SJCRH30 (cell line): Measurements from ENCODE around the gene CGNL1. TPM values are rescaled to one million over a fixed set of nuclear protein-coding genes. Genes with fewer than 3 reads are reported as not detected.

Source experiments
- DNase-seq, 2 experiments: peaks; one replicate each; pipeline ENCODE4 v3.0.0-alpha.2; 2015 to 2020
- H3K27ac ChIP-seq: fragments of 250-450 bp; sonication (Bioruptor Pico); 2 replicates; pipeline ENCODE4 v1.5.1; 2020; ENCODE audit warnings: mild to moderate bottlenecking, moderate library complexity
- H3K27me3 ChIP-seq: fragments of 250-450 bp; sonication (Bioruptor Pico); 2 replicates; pipeline ENCODE4 v1.5.1; 2020; ENCODE audit warnings: mild to moderate bottlenecking, moderate library complexity
- H3K36me3 ChIP-seq: fragments of 250-450 bp; sonication (Bioruptor Pico); 2 replicates; pipeline ENCODE4 v1.5.1; 2020; ENCODE audit warnings: mild to moderate bottlenecking, moderate library complexity
- H3K4me1 ChIP-seq: fragments of 250-450 bp; sonication (Bioruptor Pico); 2 replicates; pipeline ENCODE4 v1.5.1; 2020; ENCODE audit warnings: mild to moderate bottlenecking, moderate library complexity
- H3K4me3 ChIP-seq: fragments of 250-450 bp; sonication (Bioruptor Pico); 2 replicates; pipeline ENCODE4 v1.5.1; 2020; ENCODE audit warnings: mild to moderate bottlenecking, moderate library complexity
- H3K9me3 ChIP-seq: fragments of 250-450 bp; sonication (Bioruptor Pico); replicated peaks from 2 replicates; pipeline ENCODE4 v1.5.1; 2020; ENCODE audit warnings: mild to moderate bottlenecking, moderate library complexity
- total RNA-seq: library from RNA; depleted of rRNA; stranded (reverse); fragments of >200 nt; shearing (Covaris generic); gene quantifications from 2 replicates; pipeline ENCODE4 v1.2.3, GENCODE V29; 2014

The CGNL1 gene
- total RNA-seq, 1 experiment from 2014 or later: 5.5 TPM

DNA sequence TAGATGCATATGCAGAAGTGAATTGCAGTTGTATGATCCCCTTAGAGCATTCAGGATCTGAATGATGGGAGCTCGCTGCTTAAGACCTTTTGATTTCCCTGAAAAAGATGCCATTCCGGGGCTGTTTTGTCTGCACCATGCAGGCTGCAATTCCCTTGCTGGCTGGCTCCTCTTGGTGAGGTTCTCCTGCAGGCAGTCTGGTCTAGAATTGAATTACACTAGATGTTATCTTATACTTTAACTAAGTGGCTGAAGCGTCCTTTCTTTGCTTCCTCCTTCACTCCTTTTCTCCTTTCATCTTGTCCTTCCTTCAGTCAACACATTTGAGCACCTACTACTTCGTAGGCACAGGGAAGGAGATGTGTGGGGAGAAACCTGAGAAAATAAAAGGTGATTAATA lies 196.8 kb downstream of the CGNL1 start:
- DNase-seq: no peak
- Histone ChIP-seq H3K4me1 (peaks cover 9% of the 10 kb centered on the region), H3K27me3 (no peaks in the 10 kb centered on the region), H3K36me3 (no peaks in the 10 kb centered on the region), H3K27ac (no peak overlapping the region), H3K4me3 (no peak overlapping the region), H3K9me3 (peaks cover 3% of the 10 kb centered on the region; the same call in 1 of the 2 replicates)

DNA sequence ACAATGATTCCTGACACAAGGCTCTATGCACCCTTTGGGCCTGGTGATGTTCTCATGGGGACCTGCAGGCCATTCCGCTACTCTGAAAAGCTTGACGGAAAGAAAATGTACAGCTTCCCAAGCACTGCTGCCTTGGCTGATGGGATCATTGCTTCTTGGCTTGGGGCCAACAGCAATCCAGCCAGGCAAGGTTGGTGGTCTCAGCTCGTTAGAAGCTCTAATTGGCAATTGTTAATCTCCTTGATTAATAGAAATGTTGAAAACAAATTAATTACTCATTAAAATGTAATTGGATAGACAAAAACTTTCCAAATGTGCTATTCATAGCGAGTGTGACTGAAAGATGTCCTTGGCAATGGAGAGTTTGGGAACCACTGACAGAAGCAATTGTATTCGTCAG lies 199.1 kb downstream of the CGNL1 start:
- Histone ChIP-seq H3K4me1 (peaks cover 12% of the 10 kb centered on the region), H3K27ac (no peak overlapping the region), H3K9me3 (peaks cover 3% of the 10 kb centered on the region; the same call in 1 of the 2 replicates), H3K4me3 (no peak overlapping the region), H3K27me3 (no peaks in the 10 kb centered on the region), H3K36me3 (no peaks in the 10 kb centered on the region)
- no peak for DNase-seq

DNA sequence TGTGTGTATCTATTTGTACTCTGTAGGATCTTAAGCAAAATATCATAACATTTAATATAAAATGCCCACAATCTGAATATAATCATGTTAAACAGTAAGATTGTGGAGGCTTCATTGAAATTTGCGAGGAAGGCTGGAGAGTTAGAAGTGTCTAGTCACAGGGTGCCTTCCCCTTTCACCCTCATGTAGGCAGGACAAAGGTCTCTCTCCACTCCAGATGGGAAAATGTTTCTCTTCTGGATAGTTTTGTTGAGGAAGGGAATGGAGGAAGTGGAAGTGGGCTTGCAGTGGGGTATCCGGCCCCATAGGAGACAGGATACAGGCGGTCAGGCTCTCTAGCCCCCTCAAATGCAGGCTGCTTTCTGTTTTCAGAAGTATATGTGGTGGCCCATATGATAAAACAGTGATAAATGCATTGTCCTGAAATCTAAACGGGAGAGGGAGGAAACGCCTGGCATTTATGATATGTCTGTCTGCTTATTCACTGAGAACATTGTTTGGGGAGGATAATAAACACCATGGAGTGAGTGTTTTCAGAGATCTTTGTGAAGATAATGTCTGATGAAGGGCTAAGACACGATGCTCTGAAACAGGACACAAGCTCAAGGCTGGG lies 202.1 kb downstream of the CGNL1 start:
- Histone ChIP-seq H3K9me3 (no peaks in the 10 kb centered on the region), H3K4me1 (peaks cover 3% of the 10 kb centered on the region; the same call in 1 of the 2 replicates), H3K36me3 (no peaks in the 10 kb centered on the region), H3K4me3 (no peak overlapping the region), H3K27ac (no peak overlapping the region), H3K27me3 (no peaks in the 10 kb centered on the region)
- DNase-seq: no peak

DNA sequence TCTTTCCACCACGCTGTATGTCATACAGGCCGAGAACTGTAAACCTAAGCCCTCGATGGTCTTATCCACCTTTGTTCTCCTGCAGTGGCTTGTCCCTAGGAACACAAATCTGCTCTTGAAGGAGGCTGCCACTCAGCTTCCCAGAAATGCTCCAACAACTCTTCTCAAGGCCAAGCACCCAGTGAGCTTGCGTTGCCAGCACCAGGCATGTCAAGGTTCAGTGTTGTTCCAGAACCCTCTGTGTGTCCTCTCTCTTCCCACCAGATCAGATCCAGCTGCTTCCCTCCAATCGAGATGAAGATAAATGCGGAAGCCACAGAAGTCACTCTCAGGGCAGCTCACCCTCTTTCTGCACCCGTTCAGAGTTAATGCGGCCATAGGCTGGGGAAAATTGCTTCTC lies 204.1 kb downstream of the CGNL1 start:
- no peaks in the 10 kb centered on the region for H3K27me3 ChIP-seq
- H3K9me3 ChIP-seq: no peaks in the 10 kb centered on the region
- no peak for DNase-seq
- no peaks in the 10 kb centered on the region for H3K36me3 ChIP-seq
- H3K4me1 ChIP-seq: peaks cover 3% of the 10 kb centered on the region; the same call in 1 of the 2 replicates
- no peak overlapping the region for H3K27ac ChIP-seq
- no peak overlapping the region for H3K4me3 ChIP-seq

DNA sequence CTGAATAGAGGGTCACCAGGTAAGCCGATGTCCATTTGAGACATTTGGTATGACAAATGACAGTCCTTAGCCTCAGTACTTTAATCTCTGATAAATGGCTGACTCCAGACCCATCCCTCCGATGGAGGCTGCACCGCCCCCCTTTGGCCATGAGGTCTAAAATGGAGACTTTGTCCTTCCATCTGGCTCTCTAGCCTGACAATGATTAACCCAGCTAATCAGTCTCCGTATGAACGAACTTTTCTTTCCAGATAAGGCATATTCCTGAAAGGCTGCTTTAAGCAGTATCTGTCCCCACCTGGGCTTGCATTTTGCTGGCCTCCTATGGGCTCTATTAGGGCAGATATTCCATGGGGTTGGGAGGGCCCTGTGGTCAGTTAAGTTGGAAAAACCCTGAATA lies 204.6 kb downstream of the CGNL1 start:
- Histone ChIP-seq H3K36me3 (no peaks in the 10 kb centered on the region), H3K4me1 (peaks cover 3% of the 10 kb centered on the region; the same call in 1 of the 2 replicates), H3K9me3 (no peaks in the 10 kb centered on the region), H3K4me3 (no peak overlapping the region), H3K27me3 (no peaks in the 10 kb centered on the region), H3K27ac (no peak overlapping the region)
- no peak for DNase-seq

DNA sequence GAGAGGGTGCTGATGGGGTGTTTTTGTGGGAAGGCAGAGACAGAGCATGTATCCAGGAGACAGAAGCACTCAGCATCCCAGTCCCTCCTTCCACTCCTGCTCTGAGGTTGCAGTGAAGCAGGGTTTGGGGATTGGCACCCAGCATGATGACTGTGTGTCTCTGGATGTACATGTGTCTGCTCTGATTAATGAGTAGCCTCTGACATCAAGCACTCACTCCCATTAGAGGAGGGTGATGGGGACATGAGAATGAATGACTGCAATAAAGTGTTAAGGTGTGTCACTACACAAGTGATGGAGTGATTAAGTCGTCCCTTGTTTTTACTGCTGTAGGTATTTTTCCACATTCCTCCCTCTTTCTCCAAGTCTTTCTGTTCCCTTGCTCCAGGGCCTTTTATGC lies 205.8 kb downstream of the CGNL1 start:
- peaks cover 3% of the 10 kb centered on the region; the same call in 1 of the 2 replicates for H3K4me1 ChIP-seq
- H3K27ac ChIP-seq: no peak overlapping the region
- H3K9me3 ChIP-seq: no peaks in the 10 kb centered on the region
- DNase-seq: no peak
- no peaks in the 10 kb centered on the region for H3K36me3 ChIP-seq
- H3K27me3 ChIP-seq: no peaks in the 10 kb centered on the region
- H3K4me3 ChIP-seq: no peak overlapping the region

DNA sequence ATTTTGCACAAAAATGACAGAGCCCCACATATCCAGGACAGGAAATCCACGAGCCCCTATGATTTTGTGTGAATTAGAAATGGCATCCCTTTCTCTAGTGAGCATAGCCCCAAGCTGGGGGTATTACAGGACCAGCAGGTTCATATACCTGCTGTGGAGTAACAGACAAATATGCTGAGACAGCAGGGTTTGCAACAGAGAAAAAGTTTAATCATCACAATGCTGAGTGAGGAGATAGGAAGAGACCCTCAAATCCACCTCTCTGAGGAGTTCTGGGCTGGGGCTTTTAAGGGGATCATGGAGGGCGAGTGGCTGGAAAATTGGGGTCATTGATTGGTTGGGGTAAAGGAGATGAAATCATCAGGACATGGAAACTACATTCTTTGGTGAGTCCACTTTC lies 207.0 kb downstream of the CGNL1 start:
- Histone ChIP-seq H3K27me3 (no peaks in the 10 kb centered on the region), H3K27ac (no peak overlapping the region), H3K4me1 (peaks cover 3% of the 10 kb centered on the region; the same call in 1 of the 2 replicates), H3K36me3 (no peaks in the 10 kb centered on the region), H3K4me3 (no peak overlapping the region), H3K9me3 (no peaks in the 10 kb centered on the region)
- DNase-seq: no peak

DNA sequence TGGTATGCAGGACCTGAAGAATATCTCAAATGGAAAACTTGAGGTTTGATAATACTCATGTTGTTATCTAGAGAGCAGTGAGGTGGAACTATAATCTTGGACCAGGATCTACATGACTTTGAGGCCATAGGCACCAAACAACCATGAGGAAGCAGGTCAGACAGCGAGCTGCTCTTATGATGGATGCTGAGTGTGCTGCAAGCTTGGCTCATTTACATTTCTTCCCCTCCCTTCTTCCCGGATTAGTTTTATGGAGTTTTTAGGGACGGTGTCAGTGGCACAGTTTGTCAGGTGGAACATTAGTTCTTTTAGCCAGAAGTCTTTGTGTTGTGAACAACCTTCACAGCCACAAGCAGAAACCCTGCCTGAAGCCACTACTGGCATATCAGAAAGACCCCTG lies 207.4 kb downstream of the CGNL1 start:
- DNase-seq: no peak
- Histone ChIP-seq H3K4me3 (no peak overlapping the region), H3K4me1 (peaks cover 3% of the 10 kb centered on the region; the same call in 1 of the 2 replicates), H3K36me3 (no peaks in the 10 kb centered on the region), H3K27me3 (no peaks in the 10 kb centered on the region), H3K27ac (no peak overlapping the region), H3K9me3 (no peaks in the 10 kb centered on the region)

DNA sequence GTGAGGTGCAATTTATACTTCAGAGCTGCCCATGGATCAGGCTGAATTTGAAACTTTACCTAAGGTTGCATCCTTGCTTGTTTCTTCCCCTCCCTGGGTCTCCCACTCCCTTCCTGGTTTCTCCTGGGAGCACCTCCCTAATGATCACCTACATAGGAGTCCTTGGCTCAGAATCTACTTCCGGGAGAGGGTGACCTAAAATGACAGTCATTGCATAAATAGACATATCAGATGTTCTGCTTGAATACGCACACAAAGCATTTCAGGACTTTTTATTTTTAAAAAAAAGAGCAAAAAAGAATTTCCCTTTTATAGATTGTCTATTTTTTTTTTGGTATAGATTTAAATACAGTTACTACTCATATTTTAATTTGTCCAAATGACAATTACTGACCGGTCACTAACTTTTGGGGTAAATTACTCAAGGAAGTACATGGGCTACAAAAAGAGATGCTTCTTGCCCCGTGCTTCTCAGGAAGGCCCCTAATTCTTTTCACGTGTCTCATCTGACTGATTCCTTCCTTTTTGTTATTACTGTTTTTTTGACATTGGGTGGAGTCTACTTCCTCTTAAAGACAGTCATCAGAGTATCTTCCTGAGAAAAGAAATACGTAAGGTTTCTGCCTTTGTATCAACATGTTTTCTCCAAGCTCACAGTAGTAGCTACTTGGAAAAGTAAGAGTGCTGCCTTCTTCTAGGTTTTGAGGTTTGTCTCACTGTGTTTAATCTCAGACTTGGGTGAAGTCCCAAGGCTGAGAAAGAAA lies 210.5 kb downstream of the CGNL1 start:
- no peaks in the 10 kb centered on the region for H3K27me3 ChIP-seq
- no peaks in the 10 kb centered on the region for H3K36me3 ChIP-seq
- no peak overlapping the region for H3K4me3 ChIP-seq
- DNase-seq: no peak
- peaks cover 10% of the 10 kb centered on the region; the same call in 1 of the 2 replicates for H3K4me1 ChIP-seq
- H3K9me3 ChIP-seq: no peaks in the 10 kb centered on the region
- no peak overlapping the region for H3K27ac ChIP-seq

DNA sequence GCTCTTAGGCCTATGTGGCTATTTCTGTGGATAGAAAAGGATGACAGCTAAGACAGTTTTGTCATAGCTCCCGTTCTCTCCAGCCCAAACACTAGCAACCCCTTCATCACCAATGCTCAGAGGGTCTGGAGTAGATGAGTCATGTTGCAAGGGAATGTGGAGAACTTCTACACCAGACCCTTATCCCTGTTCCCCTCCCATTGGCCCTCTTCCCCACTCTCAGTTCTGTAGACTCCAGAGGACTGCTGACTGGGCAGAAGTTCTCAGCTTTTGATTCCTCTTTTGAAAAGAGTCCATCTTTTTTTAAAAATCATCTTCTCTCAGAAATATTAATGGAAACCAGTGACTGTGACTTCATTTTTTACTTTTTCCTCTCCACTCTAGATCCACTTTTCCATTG lies 213.0 kb downstream of the CGNL1 start:
- DNase-seq: no peak
- H3K36me3 ChIP-seq: no peaks in the 10 kb centered on the region

DNA sequence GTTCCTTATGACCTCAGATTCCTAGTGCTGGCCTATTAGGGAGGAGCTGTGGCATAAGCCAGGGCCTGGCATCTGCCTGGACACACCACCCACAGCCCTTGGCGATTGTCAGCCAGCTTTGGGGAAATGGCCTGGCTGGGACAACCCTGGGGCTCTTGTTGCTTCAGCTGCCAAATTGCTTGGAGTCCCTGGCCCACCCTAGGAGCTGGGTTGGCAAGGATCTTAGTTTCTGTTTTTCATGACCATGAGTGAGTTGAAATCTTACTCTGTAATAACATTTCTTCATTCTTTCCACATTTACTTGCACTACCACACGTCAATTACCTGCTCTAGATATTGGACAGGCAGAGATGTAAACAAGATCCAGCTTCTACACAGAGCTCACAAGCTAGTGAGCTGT lies 213.4 kb downstream of the CGNL1 start:
- H3K27me3 ChIP-seq: no peaks in the 10 kb centered on the region
- no peak overlapping the region for H3K4me3 ChIP-seq
- peak; percentile 62 to 70 for DNase-seq
- H3K36me3 ChIP-seq: no peaks in the 10 kb centered on the region
- peaks cover 19% of the 10 kb centered on the region for H3K4me1 ChIP-seq
- H3K27ac ChIP-seq: no peak overlapping the region
- no peaks in the 10 kb centered on the region for H3K9me3 ChIP-seq

More for the DNA sequence above, 213.0 kb downstream of the CGNL1 start:
- Histone ChIP-seq H3K4me1 (peaks cover 16% of the 10 kb centered on the region; the same call in 1 of the 2 replicates), H3K4me3 (no peak overlapping the region), H3K27ac (no peak overlapping the region), H3K9me3 (no peaks in the 10 kb centered on the region), H3K27me3 (no peaks in the 10 kb centered on the region)

DNA sequence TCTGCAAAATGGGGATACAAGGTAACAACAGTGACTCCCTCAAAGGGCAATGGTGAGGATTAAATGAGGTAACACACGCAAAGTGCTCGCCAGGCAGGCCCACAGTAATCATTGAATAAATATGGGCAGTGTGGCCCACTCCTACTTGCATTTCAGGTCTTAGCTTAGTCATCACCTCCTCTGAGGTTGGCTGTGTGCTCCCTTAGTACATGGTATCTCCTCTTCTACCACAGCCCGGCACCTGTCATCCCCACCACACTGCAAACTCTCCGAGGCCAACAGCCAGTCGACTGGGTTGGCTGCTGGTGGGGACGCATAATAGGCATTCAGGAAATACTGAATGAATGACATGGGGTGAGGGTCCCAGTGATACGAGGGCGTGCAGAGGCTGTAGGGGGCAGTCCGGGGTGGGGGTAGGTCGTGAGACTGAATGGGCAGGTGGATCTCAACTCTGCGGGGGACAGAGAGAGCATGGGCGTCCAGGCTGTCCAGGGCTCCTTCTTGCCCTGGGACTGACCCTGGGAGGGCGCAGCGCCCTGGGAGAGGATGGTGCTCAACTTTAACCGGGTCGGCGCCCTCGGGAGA lies 215.0 kb downstream of the CGNL1 start:
- H3K27me3 ChIP-seq: no peaks in the 10 kb centered on the region
- no peaks in the 10 kb centered on the region for H3K36me3 ChIP-seq
- H3K9me3 ChIP-seq: no peaks in the 10 kb centered on the region
- DNase-seq: peak; percentile 56 to 60
- peak overlapping the region; percentile 79 for H3K4me3 ChIP-seq
- H3K27ac ChIP-seq: 0 out of 2 replicates have a peak overlapping the region, but pooled peaks have one; percentile 24
- H3K4me1 ChIP-seq: peaks cover 26% of the 10 kb centered on the region

DNA sequence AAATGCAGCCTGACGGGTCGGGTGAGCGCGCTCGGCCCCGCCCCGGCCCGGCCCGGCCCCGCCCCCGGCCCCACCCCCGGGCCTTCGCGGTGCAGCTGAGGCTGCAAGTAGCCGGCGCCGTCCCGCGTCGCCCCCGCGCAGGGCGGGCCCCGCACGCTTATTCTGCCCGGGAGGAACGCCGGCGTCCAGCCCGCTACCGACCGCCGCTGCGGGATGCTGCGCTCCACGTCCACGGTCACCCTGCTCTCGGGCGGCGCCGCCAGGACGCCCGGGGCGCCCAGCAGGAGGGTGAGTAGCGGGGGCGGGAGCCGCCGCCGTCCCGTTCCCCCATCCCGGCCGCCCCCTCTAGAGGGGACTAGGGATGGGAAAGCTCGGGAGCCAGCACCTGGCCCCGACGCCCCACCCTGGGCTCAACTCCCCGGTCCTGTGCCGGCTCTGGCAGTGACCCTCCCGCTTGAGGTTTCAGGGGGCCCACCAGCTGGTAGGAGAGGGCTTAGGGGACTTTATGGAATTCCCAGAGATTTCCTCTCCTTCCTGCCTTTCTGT lies 215.6 kb downstream of the CGNL1 start, which contains the start of gene MYZAP:
Gene MYZAP, plus strand, starts transcription at position 83 of the 546 bp plus-strand sequence. Its CDS starts 131 bp downstream, at position 214.
- H3K36me3 ChIP-seq: no peaks in the 10 kb centered on the region

DNA sequence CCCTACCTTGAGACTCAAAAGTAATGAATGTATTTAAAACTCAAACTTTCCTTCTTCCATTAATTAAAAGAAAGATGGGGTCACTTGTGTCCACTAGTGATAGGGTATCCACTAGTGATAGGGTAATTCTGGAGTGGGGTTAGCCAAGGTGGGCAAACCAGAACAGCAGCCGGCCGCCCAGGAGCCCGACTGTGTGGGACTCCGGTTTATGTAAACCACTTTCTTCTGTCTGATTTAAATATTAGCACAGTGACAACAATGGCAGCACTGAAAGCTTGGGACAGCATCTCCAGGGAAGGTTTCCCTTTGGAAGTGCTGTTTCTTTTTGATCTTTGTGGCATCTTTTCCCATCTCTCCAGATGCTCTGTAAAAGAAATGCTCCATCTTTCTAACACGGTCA lies 216.1 kb downstream of the CGNL1 start:
- H3K4me1 ChIP-seq: peaks cover 26% of the 10 kb centered on the region
- H3K4me3 ChIP-seq: peak overlapping the region; percentile 79
- no peaks in the 10 kb centered on the region for H3K36me3 ChIP-seq
- no peaks in the 10 kb centered on the region for H3K27me3 ChIP-seq
- no peaks in the 10 kb centered on the region for H3K9me3 ChIP-seq
- peak overlapping the region; percentile 52 for H3K27ac ChIP-seq
- DNase-seq: peak in 1 of 2 experiments; percentile 27

More for the DNA sequence above, 215.6 kb downstream of the CGNL1 start, which contains the start of gene MYZAP:
- Histone ChIP-seq H3K9me3 (no peaks in the 10 kb centered on the region), H3K4me3 (peak within 1 kb of the TSS; percentile 79), H3K27ac (peak within 1 kb of the TSS; percentile 52), H3K4me1 (peaks cover 26% of the 10 kb centered on the region), H3K27me3 (no peaks in the 10 kb centered on the region)
- DNase-seq: peak; percentile 62 to 70
